Testis (tissue), 3 donors: ENCODE measurements around the gene MAN2A1. TPM values are rescaled to one million over a fixed set of nuclear protein-coding genes. Genes with fewer than 3 reads are reported as not detected.

Experiments
- DNase-seq: peaks from one replicate; pipeline ENCODE4 v3.0.0-alpha.2; 2019
- H3K27ac ChIP-seq, 2 donors: fragments of 200-600 bp; sonication (generic); one replicate each; pipeline ENCODE4 v1.5.1; 2019
- H3K27me3 ChIP-seq: fragments of 200-600 bp; sonication (generic); one replicate; pipeline ENCODE4 v1.5.1; 2019
- H3K36me3 ChIP-seq: fragments of 200-600 bp; sonication (generic); one replicate; pipeline ENCODE4 v1.5.1; 2017; ENCODE audit warnings: low read depth; ENCODE audit errors: missing control alignments
- H3K4me1 ChIP-seq: fragments of 200-600 bp; sonication (generic); one replicate; pipeline ENCODE4 v1.5.1; 2019
- H3K4me3 ChIP-seq, 2 donors: fragments of 200-600 bp; sonication (generic); one replicate each; pipeline ENCODE4 v1.5.1; 2017 to 2019
- H3K9me3 ChIP-seq: fragments of 200-600 bp; sonication (generic); one replicate; pipeline ENCODE4 v1.5.1; 2017
- POLR2A ChIP-seq: fragments of 450-650 bp; IDR thresholded peaks from one replicate; pipeline ENCODE4 v1.6.1; 2017; ENCODE audit warnings: antibody characterized with exemption, mild to moderate bottlenecking, moderate library complexity
- WGBS, 2 donors: methylation state at CpG; one replicate each; pipeline ENCODE4 v1.1.5; 2018; 5-methylcytosine and 5-hydroxymethylcytosine counted together
- intact Hi-C: fragments of 100-400 bp; cut with DNase I; formaldehyde crosslinking; loops from one replicate; pipeline ENCODE4 v1.15.1; 2023; ENCODE audit warnings: low total_unique reads
- polyA plus RNA-seq: library from polyadenylated mRNA; stranded (reverse); fragments of 350-450 nt; fragmentation: Illumina TruSeq; extraction: RNeasy Lipid Tissue Mini Kit (QIAGEN cat#74804); gene quantifications from one replicate; pipeline ENCODE4 v1.2.3, GENCODE V29; 2014; ENCODE audit warnings: low read depth, low replicate concordance; ENCODE audit not compliant: insufficient read depth
- total RNA-seq, 2 donors: library from RNA; depleted of rRNA; stranded (reverse); fragments of >200 nt; gene quantifications; one replicate each; pipeline ENCODE4 v1.2.3, GENCODE V29; 2016
- TF ChIP-seq, protein P1 (sequence below), 3 experiments: fragments of 450-650 bp in 2 of 3; fragments of 200-600 bp in 1 of 3; sonication (generic) in 1 of 3; IDR thresholded peaks; one replicate each; pipeline ENCODE4 v1.5.1; 2016 to 2019; ENCODE audit warnings: antibody characterized with exemption in 3 of 3, mild to moderate bottlenecking in 2 of 3, moderate library complexity in 1 of 3

Gene MAN2A1
- total and polyA plus RNA-seq, 3 donors from 2014 or later = 36.0 to 80.5 (median 55.6) TPM

DNA sequence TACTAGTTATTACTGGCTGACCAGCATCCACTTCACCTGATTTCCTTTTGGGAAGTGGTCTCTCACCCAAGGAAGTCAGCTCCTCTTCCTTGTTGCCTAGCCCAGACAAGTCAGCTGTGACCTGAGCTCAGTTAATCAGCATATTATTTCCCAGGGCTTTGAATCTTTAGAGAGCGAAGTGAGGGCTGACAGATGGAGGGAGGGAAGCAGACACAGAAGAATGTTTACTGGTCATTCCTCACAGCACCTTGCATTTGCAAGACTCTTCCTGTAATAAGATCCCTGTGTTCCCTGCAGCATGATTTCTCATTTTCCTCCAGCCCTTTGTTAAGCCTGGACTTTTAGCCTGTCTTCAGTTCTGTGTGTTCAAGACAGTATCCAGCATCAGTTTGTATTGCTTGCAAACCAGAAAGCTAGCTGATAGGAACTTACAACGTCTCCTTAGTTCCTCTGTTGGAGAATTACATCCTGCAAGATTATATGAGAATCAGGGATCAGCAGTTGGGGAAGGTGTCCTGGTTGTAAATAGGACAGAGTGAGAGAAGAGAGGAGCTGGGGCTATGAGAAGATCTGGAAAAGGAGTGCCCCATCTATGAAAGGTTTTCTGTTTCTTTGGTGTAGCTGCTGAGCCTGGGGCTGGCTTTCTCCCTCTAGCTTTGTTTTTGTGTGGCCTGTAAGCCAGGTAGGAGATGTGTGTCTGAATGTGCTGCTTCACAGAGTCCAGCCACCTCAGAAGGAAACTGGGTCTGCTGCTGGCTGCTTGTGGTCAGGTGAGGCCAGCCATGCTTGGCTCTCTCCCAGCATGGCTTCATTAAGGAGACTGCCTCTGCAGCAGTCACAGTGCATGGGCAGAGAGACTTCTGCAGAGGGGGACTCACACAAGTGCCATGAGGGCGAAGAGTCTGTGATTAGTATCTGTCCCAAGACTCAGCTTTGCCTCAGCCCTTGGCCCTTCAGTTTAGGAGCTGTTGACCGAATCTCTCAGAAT, 50.3 kb downstream of the MAN2A1 start:
- 60 to 68% methylated on average over 4 of the region's 4 CpGs for WGBS, 2 donors
- Histone ChIP-seq H3K4me1 (peaks cover 8% of the 10 kb centered on the region), H3K27ac (no peak overlapping the region), H3K4me3 (no peak overlapping the region), H3K9me3 (no peaks in the 10 kb centered on the region), H3K36me3 (no peaks in the 10 kb centered on the region), H3K27me3 (no peaks in the 10 kb centered on the region)
- TF ChIP-seq, protein P1, sequence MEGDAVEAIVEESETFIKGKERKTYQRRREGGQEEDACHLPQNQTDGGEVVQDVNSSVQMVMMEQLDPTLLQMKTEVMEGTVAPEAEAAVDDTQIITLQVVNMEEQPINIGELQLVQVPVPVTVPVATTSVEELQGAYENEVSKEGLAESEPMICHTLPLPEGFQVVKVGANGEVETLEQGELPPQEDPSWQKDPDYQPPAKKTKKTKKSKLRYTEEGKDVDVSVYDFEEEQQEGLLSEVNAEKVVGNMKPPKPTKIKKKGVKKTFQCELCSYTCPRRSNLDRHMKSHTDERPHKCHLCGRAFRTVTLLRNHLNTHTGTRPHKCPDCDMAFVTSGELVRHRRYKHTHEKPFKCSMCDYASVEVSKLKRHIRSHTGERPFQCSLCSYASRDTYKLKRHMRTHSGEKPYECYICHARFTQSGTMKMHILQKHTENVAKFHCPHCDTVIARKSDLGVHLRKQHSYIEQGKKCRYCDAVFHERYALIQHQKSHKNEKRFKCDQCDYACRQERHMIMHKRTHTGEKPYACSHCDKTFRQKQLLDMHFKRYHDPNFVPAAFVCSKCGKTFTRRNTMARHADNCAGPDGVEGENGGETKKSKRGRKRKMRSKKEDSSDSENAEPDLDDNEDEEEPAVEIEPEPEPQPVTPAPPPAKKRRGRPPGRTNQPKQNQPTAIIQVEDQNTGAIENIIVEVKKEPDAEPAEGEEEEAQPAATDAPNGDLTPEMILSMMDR (IDR thresholded peaks at IDR 0.05) = no peak
- TF ChIP-seq POLR2A = no peak
- no peak for DNase-seq
- intact Hi-C loops = no loop called here

DNA sequence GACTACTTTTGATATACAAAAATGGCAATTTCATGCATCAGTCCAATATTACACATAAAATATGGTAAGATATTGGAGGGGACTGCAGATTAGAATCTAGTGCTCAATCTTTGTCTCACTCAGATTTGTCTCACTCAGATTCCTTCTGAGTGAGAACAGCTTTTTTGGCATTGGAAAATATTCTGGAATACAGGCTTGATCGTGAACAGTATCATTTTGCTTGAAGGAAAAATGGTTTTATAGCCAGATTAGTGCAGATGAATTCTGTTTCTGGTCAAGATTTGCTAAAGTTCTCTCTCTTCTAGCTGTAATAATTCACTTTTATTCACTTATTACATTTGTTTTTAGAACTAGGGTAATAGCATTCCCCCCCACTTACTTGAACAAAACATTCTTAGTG, 51.2 kb downstream of the MAN2A1 start:
- TF ChIP-seq, protein P1 (IDR thresholded peaks at IDR 0.05) = no peak
- no peak for TF ChIP-seq POLR2A
- intact Hi-C loops = no loop called here
- WGBS, 2 donors = 73 to 74% methylated on average over 1 of the region's 1 CpG
- H3K36me3 ChIP-seq = no peaks in the 10 kb centered on the region
- H3K9me3 ChIP-seq = no peaks in the 10 kb centered on the region
- no peak for DNase-seq
- no peaks in the 10 kb centered on the region for H3K27me3 ChIP-seq
- H3K27ac ChIP-seq = no peak overlapping the region
- H3K4me1 ChIP-seq = peaks cover 8% of the 10 kb centered on the region
- no peak overlapping the region for H3K4me3 ChIP-seq

DNA sequence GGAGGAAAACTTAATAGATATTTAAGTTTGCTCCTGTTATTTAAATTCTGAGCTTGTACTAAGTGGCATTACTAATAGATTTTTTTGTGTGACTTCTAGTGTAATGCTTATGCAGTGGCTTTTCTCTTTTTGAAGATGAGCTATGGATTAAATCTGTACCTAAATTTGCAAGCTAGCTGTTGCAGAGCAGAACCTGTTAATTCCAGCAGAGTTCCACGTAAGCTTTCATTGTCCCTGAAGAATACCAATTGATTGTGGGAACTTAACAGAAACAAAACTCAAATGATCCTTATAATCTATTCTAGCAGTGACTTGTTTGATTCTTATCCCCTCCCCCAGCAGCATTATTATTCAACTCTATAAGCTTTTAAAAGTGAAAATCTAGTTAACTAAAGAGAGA, 51.7 kb downstream of the MAN2A1 start:
- Histone ChIP-seq H3K9me3 (no peaks in the 10 kb centered on the region), H3K27ac (no peak overlapping the region), H3K4me3 (no peak overlapping the region), H3K4me1 (peaks cover 8% of the 10 kb centered on the region), H3K27me3 (no peaks in the 10 kb centered on the region), H3K36me3 (no peaks in the 10 kb centered on the region)
- intact Hi-C loops = no loop called here
- DNase-seq = no peak
- TF ChIP-seq, protein P1 (IDR thresholded peaks at IDR 0.05) = no peak
- no peak for TF ChIP-seq POLR2A
- WGBS, 2 donors = 80 to 83% methylated on average over 1 of the region's 1 CpG

DNA sequence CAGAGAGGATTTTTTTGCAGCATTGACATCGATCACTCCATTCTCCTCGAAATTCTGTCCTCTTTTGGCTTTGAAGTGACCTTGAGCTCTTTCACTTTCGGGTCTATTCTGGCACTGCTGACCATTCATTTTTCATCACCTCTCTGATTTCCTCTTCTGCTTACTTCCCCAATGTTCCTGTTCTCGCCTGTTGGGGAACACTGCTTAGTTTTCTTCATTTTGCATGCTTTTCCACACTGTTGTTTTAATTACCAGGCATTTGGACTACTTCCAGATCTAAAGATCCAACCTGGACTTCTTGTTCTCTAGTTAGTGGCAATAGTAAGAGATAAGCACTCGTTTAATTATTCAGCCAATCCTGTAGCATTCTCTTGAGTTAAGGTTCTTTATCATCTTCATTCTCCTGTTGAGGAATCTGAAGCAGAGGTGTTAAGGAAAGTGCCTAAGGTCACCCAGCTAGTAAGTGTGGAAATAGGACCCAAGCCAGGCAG, 53.4 kb downstream of the MAN2A1 start:
- TF ChIP-seq POLR2A = no peak
- TF ChIP-seq, protein P1 (IDR thresholded peaks at IDR 0.05) = no peak
- H3K4me3 ChIP-seq = no peak overlapping the region
- H3K9me3 ChIP-seq = no peaks in the 10 kb centered on the region
- 53 to 64% methylated on average over 5 of the region's 5 CpGs for WGBS, 2 donors
- no peak for DNase-seq
- intact Hi-C loops = no loop called here
- H3K27ac ChIP-seq = no peak overlapping the region
- H3K27me3 ChIP-seq = no peaks in the 10 kb centered on the region
- peaks cover 8% of the 10 kb centered on the region for H3K4me1 ChIP-seq
- no peaks in the 10 kb centered on the region for H3K36me3 ChIP-seq
